Measurements from ENCODE around the gene TRNP1.

The TRNP1 gene

GRCh38 chr1:27001570-27002360, 8.3 kb downstream of the TRNP1 start:
- DNase-seq: peak in 10 of 14 donors; percentile 16 to 72 (median 44)

DNA sequence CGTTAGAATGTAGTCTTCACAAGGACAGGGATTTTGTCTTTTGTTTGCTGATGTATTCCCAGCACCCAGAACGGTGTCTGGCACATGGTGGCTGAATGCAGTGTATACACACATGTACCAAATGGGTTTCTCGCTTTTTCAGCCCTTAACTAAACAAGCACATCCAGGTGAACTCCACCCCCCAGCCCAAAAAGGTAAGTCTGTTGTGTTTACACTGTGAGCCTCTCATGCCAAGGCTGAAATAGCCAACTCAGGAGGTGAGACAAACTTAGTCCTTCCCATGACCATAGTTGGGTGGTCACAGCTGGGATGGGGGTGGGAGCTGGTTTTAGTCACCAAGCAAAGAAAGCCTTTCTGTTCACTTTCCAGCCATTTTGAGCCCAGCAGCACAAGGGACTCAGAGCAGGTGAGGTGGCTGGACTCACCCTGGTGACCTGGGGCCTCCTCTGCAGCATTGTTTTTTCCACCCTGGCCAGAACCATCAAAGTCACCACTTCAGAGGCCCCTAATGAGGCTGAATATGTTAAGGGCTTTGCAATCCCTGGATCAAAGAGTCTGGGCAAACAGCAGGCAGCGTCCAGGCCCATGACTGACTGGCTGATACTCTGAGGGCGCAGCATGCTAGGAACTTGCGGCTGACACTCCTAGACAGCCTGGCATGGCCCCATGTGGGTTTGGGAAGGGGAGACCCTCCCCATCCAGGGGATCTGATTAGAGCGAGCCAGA, 10.4 kb downstream of the TRNP1 start:
- no peak for DNase-seq

DNA sequence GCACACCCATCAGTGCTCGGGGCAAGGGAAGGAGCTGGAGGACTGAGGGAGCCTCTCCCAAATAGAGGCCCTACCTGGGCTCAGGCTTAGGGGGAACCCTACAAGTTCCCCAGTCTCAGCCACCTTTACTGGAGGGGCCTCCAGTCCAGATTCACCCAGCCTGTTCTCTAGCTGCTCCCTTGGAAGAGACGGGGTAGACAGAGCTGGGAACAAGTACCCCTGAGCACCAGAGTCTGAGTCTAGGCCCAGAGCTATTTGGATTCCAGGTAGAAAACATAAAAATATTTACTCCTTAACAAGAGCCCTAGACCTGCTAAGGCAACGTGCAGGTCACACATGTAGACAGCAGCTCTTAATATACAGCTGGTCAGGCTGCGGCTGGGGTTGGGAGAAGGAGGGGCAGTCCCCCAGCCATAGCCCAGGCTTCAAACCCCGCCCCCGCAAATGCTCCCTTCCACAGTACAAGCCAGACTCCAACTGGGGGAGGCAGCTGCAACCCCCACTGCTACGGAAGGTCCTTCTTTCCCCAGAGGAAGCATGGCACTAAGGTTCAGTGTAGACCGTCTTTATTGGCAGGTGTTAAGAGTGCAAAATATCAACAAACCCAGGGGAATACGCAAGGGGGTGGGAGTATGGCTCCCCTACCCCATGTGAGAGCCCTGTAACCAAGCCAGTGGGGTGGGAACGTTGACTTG, 11.1 kb downstream of the TRNP1 start:
- no peak for DNase-seq

GRCh38 chr1:27005166-27005530, 11.7 kb downstream of the TRNP1 start:
- DNase-seq: no peak

DNA sequence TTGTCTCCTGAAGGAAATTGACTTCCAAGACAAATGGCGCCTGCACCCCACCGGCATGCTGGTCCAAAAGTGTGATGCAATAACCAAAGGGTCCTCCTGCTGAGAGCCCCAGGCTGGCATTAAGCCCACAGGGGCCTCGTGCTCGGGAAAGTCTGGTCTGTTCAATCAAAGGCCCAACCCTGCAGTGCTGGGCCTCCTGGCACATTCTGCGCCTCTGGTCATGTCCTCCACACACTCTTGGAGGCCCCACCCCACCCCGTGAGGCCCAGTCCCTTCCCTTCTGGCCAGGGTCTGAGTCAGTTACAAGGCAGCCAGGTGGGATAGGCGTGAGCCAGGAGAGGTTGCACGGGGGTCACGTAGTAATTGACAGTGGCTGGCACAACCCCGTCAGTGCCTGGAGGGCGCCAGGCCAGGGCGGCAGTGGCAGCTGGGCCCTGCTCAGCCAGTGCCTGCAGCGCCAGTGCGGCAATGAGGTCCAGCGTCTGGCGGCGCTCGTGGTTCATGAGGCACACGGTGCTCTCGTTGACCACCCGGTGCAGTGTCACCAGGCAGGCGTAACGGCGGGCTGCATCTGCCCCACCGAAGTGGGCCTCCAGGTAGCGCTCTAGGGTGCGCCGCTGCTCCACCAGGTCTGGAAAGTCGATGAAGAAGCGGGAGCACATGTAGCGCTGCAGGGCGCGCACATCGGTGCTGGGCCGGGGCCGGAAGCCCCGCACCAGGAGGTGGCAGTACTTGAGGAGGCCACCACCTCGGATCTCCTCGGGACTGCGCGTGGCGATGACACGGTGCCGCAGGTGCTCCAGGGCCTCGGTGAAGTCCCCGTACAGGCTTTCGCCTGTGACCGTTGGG, 12.4 kb downstream of the TRNP1 start:
- DNase-seq: no peak

GRCh38 chr1:27006683-27007082, 13.2 kb downstream of the TRNP1 start:
- no peak for DNase-seq

DNA sequence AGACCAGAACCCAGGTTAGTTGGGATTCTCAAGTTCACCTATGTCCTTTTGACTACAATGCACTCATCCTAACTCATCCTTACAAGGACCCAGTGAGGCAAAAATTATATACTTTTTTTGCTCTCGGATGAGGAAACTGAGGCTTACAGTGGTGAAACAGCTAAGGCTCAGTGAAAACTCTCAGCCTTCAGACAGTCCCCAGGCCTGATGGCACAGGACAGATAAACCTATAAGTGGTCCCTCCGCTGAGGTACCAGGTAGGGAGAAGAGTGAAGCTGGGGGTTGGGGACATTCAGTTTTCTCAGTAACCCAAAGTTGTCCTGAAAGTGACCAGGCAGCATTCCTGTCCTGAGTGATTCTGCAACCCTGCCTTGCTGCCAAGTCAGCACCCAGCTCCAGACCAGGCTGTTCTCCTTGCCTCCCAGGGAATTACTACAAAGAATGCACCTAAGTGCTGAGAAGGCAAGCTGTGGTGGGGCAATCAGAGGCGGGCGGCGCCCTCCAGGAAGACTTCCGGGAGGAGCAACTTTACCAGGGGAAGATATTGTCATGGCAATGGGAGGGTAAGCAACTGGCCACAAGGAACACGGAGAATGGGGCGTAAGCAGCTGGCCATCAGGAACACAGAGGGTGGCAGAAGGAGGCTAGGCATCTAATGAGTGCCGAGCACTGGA, 14.6 kb downstream of the TRNP1 start:
- no peak for DNase-seq

GRCh38 chr1:27009601-27010197, 16.2 kb downstream of the TRNP1 start:
- no peak for DNase-seq

DNA sequence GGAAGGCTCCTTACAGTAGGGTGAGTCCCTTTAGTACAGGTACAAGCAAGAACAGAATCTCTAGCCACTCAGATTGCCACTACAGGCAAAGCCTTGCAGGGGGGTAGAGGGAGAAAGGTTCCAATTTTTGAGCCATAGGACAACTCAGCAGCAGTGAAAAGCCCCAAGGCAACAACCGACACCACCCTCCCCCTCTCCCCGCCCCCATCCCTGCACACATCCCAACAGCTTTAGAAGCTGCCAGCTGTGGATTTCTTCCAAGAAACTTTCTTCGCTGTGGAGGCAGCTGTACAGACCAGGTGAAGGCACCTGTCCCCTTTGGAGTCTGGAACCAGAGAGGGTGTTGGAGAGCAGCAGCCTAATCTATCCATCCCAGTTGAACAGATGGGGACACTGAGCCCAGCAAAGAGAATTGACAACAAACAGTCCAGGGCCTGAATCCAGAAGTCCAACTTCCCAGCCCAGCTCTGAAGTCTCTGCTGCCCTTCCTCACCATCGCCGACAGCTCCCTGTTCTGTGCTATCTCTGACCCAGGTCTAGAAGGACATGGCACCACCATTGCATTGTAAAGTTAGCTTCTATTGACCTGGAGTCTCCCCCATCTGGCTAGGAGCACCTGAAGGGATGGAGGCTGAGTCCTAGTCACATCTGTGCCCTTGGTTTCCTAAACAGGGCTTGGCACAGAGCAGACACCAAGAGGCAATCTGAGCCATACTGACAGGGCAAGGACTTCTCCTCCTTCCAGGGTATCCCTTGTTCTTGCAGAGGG, 16.9 kb downstream of the TRNP1 start:
- DNase-seq: no peak

DNA sequence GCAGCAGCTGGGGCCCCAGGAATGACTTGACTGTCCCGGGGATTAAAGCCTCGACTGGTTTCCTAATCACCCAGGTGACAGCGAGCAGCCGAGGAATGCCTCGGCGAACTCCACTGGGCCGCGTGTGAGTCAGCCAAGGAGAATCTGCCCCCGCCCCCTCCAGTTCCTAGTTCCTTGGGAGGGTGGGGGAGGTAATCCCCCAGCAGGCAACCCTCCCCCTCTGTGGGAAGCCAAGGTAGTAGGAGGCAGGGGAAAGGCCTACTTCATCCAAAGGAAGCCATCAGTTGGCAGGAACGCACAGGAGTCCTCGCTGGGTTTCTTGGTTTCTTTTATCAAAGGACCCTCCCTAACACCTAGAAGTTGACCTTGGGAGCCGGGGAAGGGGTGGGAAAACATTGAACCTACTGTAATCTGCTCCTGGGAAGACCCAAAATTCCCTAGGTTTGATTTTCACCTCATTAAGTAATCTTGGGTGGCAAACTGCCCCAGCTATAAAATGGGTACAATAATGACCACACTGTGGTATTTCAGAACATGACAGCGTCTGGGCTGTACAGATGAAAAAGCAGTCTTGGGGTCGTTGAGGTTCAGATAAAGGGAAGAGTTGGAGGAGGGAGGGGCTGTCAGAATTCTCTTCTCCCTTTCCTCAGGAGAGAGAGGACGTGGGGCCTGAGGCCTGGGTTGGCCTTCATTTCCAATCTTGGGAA, 17.7 kb downstream of the TRNP1 start:
- peak in 2 of 14 donors; percentile 4 to 39 for DNase-seq

- DNase-seq: no peak
Observed at GRCh38 chr1:27011976-27012563, 18.6 kb downstream of the TRNP1 start.

DNA sequence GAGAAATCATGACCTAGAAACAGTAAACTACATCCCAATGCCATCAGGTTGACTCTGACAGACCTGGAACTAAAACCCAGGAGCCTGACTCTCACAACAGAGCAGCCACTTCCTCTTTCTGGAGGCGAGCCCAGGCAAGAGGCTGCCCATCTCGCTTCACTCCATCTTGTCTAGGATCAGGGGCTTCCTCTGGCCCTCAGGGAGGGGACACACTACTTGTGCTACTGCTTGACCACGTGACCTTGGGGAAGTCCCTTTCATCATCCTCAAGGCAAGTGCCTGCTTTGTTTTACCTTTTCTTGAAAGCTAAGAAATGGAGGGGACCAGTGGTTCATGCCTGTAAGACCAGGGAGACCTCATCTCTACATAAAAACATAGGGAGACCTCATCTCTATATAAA, 21.8 kb downstream of the TRNP1 start:
- DNase-seq: no peak

- no peak for DNase-seq
Observed at GRCh38 chr1:27016376-27016775, 22.9 kb downstream of the TRNP1 start.

DNA sequence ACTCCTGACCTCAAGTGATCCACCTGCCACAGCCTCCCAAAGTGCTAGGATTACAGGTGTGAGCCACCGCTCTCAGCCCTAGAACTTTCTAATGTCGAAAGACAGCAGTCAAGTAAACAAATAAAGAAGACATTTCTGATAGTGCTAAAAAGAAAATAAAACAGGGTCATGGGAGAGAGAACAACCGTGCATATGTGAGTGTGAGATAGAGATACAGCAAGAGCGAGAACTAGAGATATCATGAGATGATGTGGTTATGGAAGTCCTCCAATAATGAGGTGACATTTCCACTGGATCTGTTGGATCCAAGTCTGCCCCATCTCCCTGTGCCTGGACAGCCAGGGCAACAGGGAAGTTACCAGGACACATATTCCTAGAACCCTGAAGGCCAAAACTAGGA, 23.7 kb downstream of the TRNP1 start:
- DNase-seq: no peak

DNA sequence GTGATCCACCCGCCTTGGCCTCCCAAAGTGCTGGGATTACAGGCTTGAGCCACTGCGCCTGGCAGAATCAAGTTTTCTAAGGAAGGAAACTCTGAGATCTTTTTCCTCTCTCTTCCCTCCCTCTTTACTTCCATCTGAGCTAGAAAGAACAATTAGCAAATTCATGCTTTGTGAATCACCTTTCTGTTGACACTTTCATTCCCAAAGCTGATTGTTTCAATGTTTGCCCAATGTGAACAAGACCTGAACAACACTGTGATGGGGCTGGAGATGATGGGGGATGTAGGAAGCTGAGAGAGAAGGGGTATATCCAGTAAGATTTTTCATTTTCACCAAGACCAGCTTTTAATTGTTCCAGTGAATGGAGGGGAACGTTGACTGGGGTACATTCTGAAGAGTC, 24.8 kb downstream of the TRNP1 start:
- no peak for DNase-seq

GRCh38 chr1:27021354-27022031, 28.0 kb downstream of the TRNP1 start:
- DNase-seq: no peak

- no peak for DNase-seq
Observed at GRCh38 chr1:27025718-27026117, 32.2 kb downstream of the TRNP1 start.

- DNase-seq: peak in 1 of 14 donors; percentile 39
Observed at GRCh38 chr1:27026621-27027574, 33.4 kb downstream of the TRNP1 start.

Data from C1 segment of cervical spinal cord (tissue), 14 donors.